Astrocyte (in vitro differentiated cells and primary cell): ENCODE data around the gene KCNK15. TPM values are rescaled to one million over a fixed set of nuclear protein-coding genes. Genes with fewer than 3 reads are reported as not detected.

Source experiments
- DNase-seq: peaks from one replicate; pipeline ENCODE4 v3.0.0-alpha.2; 2010; ENCODE audit warnings: low read depth
- FAIRE-seq: peaks from 2 replicates; lab custom pipeline; 2011; peaks lifted over from hg19 to GRCh38; lab: Jason Lieb, UNC
- H2AFZ ChIP-seq: 2 replicates; pipeline ENCODE4 v1.6.0; 2012; ENCODE audit warnings: low read depth, low read length, inconsistent platforms
- H3K27ac ChIP-seq: 2 replicates; pipeline ENCODE4 v1.5.1; 2011; ENCODE audit warnings: low read depth, low read length, inconsistent platforms
- H3K27me3 ChIP-seq: 2 replicates; pipeline ENCODE4 v1.6.0; 2011; ENCODE audit warnings: low read length, inconsistent platforms; ENCODE audit not compliant: insufficient read depth
- H3K36me3 ChIP-seq: 2 replicates; pipeline ENCODE4 v1.5.1; 2011; ENCODE audit warnings: low read length, inconsistent platforms; ENCODE audit not compliant: insufficient read depth
- H3K4me1 ChIP-seq: 2 replicates; pipeline ENCODE4 v1.5.1; 2011; ENCODE audit warnings: low read length, inconsistent platforms; ENCODE audit not compliant: insufficient read depth
- H3K4me2 ChIP-seq: 2 replicates; pipeline ENCODE4 v1.6.0; 2012; ENCODE audit warnings: low read length, inconsistent platforms
- H3K4me3 ChIP-seq: 2 replicates; pipeline ENCODE4 v1.5.1; 2011; ENCODE audit warnings: low read depth, mild to moderate bottlenecking, low read length, inconsistent platforms; ENCODE audit not compliant: insufficient read depth
- H3K79me2 ChIP-seq: 2 replicates; pipeline ENCODE4 v1.6.0; 2012; ENCODE audit warnings: mild to moderate bottlenecking, low read length, inconsistent platforms; ENCODE audit not compliant: insufficient read depth
- H3K9ac ChIP-seq: 2 replicates; pipeline ENCODE4 v1.6.0; 2012; ENCODE audit warnings: mild to moderate bottlenecking, low read length, inconsistent platforms
- H3K9me3 ChIP-seq: 2 replicates; pipeline ENCODE4 v1.5.1; 2012; ENCODE audit warnings: low read depth, mild to moderate bottlenecking, low read length, inconsistent platforms; ENCODE audit not compliant: insufficient read depth
- H4K20me1 ChIP-seq: 2 replicates; pipeline ENCODE4 v1.6.0; 2012; ENCODE audit warnings: low read length, inconsistent platforms; ENCODE audit not compliant: insufficient read depth
- H3K27ac Mint-ChIP-seq: one replicate; pipeline ENCODE4 v1.8.0; 2021; ENCODE audit warnings: mild to moderate bottlenecking, mixed read lengths; ENCODE audit not compliant: unreplicated experiment
- H3K27me3 Mint-ChIP-seq: one replicate; pipeline ENCODE4 v1.8.0; 2021; ENCODE audit warnings: low read depth, mixed read lengths; ENCODE audit not compliant: unreplicated experiment
- H3K36me3 Mint-ChIP-seq: one replicate; pipeline ENCODE4 v1.8.0; 2021; ENCODE audit warnings: low read depth, mixed read lengths; ENCODE audit not compliant: unreplicated experiment
- H3K4me1 Mint-ChIP-seq: one replicate; pipeline ENCODE4 v1.8.0; 2021; ENCODE audit warnings: low read depth, mixed read lengths; ENCODE audit not compliant: unreplicated experiment
- H3K4me3 Mint-ChIP-seq: one replicate; pipeline ENCODE4 v1.8.0; 2021; ENCODE audit warnings: mild to moderate bottlenecking, moderate library complexity, mixed read lengths; ENCODE audit not compliant: unreplicated experiment
- H3K9me3 Mint-ChIP-seq: one replicate; pipeline ENCODE4 v1.8.0; 2021; ENCODE audit warnings: mild to moderate bottlenecking, mixed read lengths; ENCODE audit not compliant: unreplicated experiment
- EZH2 ChIP-seq: IDR thresholded peaks from 2 replicates; pipeline ENCODE4 v1.6.1; 2012; ENCODE audit warnings: mild to moderate bottlenecking, low read length, inconsistent platforms; ENCODE audit not compliant: insufficient read depth
- total RNA-seq: library from RNA; stranded (reverse); gene quantifications from 2 replicates; pipeline ENCODE4 v1.2.1, GENCODE V29; 2021
- TF ChIP-seq, protein P1 (sequence below): IDR thresholded peaks from 2 replicates; pipeline ENCODE4 v1.5.1; 2011; ENCODE audit warnings: low read depth, mild to moderate bottlenecking, inconsistent platforms, low read length, moderate library complexity; ENCODE audit not compliant: insufficient read depth

The KCNK15 gene
- total RNA-seq, 1 donor from 2014 or later = 0.14 TPM

DNA sequence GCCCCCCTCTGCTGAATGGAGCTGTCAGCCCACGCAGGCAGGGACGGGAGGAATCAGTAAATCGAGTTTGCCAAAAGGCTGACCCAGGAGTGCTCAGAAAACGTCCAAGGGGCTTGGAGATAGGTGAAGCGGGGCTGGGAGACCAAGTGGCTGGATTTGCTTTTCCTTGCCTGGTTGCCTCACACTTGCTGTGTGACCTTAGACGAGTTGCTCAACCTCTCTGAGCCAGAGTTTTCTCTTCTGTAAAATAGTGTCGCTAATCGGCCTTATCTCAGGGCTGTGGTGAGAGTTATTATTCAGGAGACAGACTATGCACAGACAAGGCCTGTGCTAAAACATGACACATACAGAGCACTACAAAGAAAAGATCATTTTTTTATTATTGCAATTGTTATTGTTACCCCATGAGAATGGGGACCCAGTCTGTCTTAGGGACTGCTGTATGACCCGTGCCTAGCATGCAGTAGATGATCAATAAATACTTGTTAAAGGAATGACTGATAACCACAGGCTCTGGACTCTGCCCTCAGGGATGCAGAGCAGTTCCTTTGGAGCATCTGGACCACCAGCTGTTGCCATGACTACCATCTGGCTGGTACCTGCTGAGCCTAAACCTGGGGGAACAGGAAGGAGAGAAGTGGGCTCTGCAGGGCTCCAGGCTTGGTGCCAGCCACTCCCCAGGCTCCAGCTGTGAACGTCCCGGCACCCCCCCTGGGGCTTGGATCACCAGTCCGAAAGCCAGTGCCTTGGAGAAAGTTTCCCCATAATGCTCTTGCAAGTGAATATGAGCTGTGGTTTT, 901 bp downstream of the KCNK15 start:
- peaks cover 59% of the 10 kb centered on the region for H3K27me3 Mint-ChIP-seq
- H4K20me1 ChIP-seq = no peaks in the 10 kb centered on the region
- TF ChIP-seq, protein P1, sequence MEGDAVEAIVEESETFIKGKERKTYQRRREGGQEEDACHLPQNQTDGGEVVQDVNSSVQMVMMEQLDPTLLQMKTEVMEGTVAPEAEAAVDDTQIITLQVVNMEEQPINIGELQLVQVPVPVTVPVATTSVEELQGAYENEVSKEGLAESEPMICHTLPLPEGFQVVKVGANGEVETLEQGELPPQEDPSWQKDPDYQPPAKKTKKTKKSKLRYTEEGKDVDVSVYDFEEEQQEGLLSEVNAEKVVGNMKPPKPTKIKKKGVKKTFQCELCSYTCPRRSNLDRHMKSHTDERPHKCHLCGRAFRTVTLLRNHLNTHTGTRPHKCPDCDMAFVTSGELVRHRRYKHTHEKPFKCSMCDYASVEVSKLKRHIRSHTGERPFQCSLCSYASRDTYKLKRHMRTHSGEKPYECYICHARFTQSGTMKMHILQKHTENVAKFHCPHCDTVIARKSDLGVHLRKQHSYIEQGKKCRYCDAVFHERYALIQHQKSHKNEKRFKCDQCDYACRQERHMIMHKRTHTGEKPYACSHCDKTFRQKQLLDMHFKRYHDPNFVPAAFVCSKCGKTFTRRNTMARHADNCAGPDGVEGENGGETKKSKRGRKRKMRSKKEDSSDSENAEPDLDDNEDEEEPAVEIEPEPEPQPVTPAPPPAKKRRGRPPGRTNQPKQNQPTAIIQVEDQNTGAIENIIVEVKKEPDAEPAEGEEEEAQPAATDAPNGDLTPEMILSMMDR = no peak
- TF ChIP-seq EZH2 = no peak
- H3K4me3 Mint-ChIP-seq = peak overlapping the region; percentile 69
- no peaks in the 10 kb centered on the region for H3K9me3 Mint-ChIP-seq
- FAIRE-seq = no peak
- H3K4me3 ChIP-seq = peak overlapping the region; percentile 43
- H3K9ac ChIP-seq = no peak overlapping the region
- no peaks in the 10 kb centered on the region for H3K9me3 ChIP-seq
- no peaks in the 10 kb centered on the region for H3K36me3 ChIP-seq
- H3K27ac ChIP-seq = no peak overlapping the region
- peaks cover 2% of the 10 kb centered on the region for H3K4me1 Mint-ChIP-seq
- peak overlapping the region; percentile 34 for H3K27ac Mint-ChIP-seq
- no peaks in the 10 kb centered on the region for H3K79me2 ChIP-seq
- peaks cover 1% of the 10 kb centered on the region for H3K36me3 Mint-ChIP-seq
- peak overlapping the region; percentile 85 for H3K4me2 ChIP-seq
- peak overlapping the region; percentile 57 for H2AFZ ChIP-seq
- H3K4me1 ChIP-seq = peaks cover 12% of the 10 kb centered on the region
- peaks cover 50% of the 10 kb centered on the region for H3K27me3 ChIP-seq
- no peak for DNase-seq

DNA sequence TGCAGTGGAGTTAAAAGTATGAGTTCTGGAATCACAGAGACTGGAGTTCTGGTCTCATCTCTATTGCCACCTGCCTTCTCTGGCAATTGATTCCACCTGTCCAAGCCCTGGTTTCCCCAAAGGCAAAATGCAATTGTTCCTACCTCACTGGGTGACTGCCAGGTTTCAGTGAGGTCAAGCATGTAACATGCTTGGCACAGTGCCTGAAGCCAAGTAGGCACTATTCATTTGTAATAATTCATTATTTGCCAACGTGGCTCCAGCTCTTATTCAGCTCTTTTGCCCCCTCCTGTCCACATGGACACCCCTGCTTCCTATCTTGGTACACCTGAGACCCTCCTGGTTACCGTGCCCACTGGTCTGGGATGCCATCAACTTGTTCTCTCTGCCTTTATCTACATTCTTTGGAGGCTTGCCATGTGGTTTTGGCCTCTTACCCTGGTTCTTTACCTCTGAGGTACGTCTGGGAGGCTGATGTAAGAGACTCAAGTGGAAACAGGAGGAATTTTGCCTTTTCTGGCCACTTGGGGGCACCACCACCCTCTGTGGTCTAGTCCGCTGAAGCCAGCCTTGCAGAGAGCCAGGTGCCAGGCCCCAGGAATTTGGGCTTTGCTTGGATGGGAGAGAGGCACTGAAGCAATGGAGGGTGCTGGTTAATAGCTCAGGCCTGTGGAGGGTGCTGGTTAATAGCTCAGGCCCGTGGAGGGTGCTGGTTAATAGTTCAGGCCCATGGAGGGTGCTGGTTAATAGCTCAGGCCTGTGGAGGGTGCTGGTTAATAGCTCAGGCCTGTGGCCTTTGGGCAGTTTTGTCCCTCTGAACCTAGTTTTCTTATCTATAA, 1.7 kb downstream of the KCNK15 start:
- Histone ChIP-seq H3K79me2 (no peaks in the 10 kb centered on the region), H3K27me3 (peaks cover 45% of the 10 kb centered on the region), H2AFZ (no peak overlapping the region), H4K20me1 (no peaks in the 10 kb centered on the region), H3K36me3 (no peaks in the 10 kb centered on the region), H3K4me2 (no peak overlapping the region), H3K9me3 (no peaks in the 10 kb centered on the region), H3K27ac (no peak overlapping the region), H3K9ac (no peak overlapping the region), H3K4me1 (peaks cover 12% of the 10 kb centered on the region), H3K4me3 (no peak overlapping the region)
- Mint-ChIP-seq H3K36me3 (peaks cover 1% of the 10 kb centered on the region), H3K27ac (no peak overlapping the region), H3K9me3 (no peaks in the 10 kb centered on the region), H3K4me1 (peaks cover 2% of the 10 kb centered on the region), H3K27me3 (peaks cover 52% of the 10 kb centered on the region), H3K4me3 (no peak overlapping the region)
- no peak for TF ChIP-seq EZH2
- TF ChIP-seq, protein P1 = peak; percentile 74
- peak; percentile 50 for DNase-seq
- FAIRE-seq = no peak
